Progenitor cell of endocrine pancreas (in vitro differentiated cells): ENCODE results near the gene WDR7. TPM values are rescaled to one million over a fixed set of nuclear protein-coding genes. Genes with fewer than 3 reads are reported as not detected.

ENCODE experiments used
- DNase-seq: peaks from one replicate; pipeline ENCODE4 v3.0.0; 2021; ENCODE audit warnings: low spot score; ENCODE audit not compliant: unreplicated experiment
- H3K27ac Mint-ChIP-seq: 2 replicates; pipeline ENCODE4 v1.8.0; 2021; ENCODE audit warnings: mild to moderate bottlenecking, moderate library complexity, mixed read lengths
- H3K27me3 Mint-ChIP-seq: 2 replicates; pipeline ENCODE4 v1.8.0; 2021; ENCODE audit warnings: mixed read lengths
- H3K36me3 Mint-ChIP-seq: 2 replicates; pipeline ENCODE4 v1.8.0; 2022; ENCODE audit warnings: mixed read lengths; ENCODE audit not compliant: insufficient read depth
- H3K4me1 Mint-ChIP-seq: 2 replicates; pipeline ENCODE4 v1.8.0; 2021; ENCODE audit warnings: low read depth, mixed read lengths
- H3K4me3 Mint-ChIP-seq: 2 replicates; pipeline ENCODE4 v1.8.0; 2021; ENCODE audit warnings: low read depth, mild to moderate bottlenecking, moderate library complexity, mixed read lengths
- H3K9me3 Mint-ChIP-seq: 2 replicates; pipeline ENCODE4 v1.8.0; 2021; ENCODE audit warnings: low read depth, mixed read lengths
- total RNA-seq: library from RNA; stranded (reverse); gene quantifications from 2 replicates; pipeline ENCODE4 v1.2.1, GENCODE V29; 2021
- TF ChIP-seq, protein P1 (sequence below): fragments of 200-600 bp; sonication (generic); IDR thresholded peaks from one replicate; pipeline ENCODE4 v1.5.0; 2021; ENCODE audit warnings: antibody characterized with exemption, mild to moderate bottlenecking; ENCODE audit not compliant: unreplicated experiment

WDR7 gene
- total RNA-seq, 1 donor from 2014 or later: 23.2 TPM

DNA sequence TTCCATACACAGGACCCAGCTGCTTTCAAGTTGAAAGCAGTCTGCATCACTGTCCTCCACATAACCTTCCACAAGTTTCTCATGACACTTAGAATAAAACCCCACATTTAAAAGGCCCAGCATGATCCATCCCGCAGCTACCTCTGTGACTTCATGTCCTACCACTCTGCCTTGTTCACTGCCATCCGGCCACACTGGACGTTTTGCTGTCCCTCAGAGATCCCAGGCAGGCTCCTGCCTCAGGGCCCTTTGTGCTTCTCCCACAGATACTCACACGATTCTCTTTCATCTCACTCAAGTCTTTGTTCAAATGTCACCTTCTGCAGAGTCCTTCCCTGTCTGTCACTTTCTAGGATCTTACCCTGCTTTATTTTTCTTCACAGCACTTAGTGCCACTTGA is 262.8 kb downstream of the WDR7 start:
- Mint-ChIP-seq H3K36me3 (no peaks in the 10 kb centered on the region), H3K27ac (no peak overlapping the region), H3K4me3 (no peak overlapping the region), H3K9me3 (no peaks in the 10 kb centered on the region), H3K4me1 (peaks cover 37% of the 10 kb centered on the region), H3K27me3 (no peaks in the 10 kb centered on the region)
- TF ChIP-seq, protein P1, sequence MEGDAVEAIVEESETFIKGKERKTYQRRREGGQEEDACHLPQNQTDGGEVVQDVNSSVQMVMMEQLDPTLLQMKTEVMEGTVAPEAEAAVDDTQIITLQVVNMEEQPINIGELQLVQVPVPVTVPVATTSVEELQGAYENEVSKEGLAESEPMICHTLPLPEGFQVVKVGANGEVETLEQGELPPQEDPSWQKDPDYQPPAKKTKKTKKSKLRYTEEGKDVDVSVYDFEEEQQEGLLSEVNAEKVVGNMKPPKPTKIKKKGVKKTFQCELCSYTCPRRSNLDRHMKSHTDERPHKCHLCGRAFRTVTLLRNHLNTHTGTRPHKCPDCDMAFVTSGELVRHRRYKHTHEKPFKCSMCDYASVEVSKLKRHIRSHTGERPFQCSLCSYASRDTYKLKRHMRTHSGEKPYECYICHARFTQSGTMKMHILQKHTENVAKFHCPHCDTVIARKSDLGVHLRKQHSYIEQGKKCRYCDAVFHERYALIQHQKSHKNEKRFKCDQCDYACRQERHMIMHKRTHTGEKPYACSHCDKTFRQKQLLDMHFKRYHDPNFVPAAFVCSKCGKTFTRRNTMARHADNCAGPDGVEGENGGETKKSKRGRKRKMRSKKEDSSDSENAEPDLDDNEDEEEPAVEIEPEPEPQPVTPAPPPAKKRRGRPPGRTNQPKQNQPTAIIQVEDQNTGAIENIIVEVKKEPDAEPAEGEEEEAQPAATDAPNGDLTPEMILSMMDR: no peak
- DNase-seq: no peak

DNA sequence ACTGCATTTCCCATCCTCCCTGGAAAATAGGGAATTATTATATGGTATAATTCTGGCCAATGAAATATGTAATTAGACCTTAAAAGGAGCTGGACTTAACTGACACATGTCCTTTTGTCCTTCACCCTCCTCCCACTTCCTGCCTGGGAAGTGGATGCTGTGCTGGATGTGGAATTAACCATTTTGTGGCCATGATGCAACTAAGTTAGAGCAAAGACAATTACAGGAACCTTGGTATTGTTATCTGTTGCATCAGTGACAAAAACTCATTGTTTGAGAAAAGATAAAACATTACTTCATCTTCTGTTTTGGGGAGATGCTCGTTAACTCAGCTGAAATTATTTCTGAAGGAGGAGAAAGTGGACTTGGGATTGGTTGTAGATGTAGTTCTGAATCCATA is 268.0 kb downstream of the WDR7 start:
- H3K4me3 Mint-ChIP-seq: no peak overlapping the region

DNA sequence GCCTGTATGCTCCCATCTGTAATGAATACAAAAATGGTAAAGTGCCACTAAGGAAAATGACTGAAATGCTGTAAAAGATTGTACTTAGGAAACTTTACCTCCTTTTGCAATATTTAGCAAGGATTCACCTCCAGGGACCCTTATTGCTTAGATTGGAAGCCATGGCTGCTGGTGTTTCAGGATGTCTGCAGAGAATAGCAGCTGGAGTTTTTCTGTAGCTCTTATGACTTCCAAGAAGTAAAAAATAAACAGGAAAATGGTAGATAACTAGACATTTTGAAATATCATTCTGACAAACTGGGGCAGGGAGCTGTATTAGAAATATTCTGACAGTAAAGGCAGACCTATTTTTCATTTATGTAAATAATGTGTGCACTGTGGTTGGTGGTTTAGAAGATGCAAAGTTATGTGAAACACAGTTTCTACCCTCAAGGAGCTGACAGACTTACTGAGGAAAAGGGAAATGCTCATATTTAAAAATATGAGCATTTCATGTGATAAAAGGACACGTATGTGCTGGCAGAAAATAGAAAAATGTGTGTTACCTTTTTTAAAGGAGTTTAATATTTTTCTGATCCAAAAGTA is 270.8 kb downstream of the WDR7 start:
- TF ChIP-seq, protein P1: no peak
- no peak overlapping the region for H3K27ac Mint-ChIP-seq
- no peak overlapping the region for H3K4me3 Mint-ChIP-seq
- DNase-seq: no peak
- no peaks in the 10 kb centered on the region for H3K9me3 Mint-ChIP-seq
- no peaks in the 10 kb centered on the region for H3K27me3 Mint-ChIP-seq
- H3K36me3 Mint-ChIP-seq: no peaks in the 10 kb centered on the region
- peaks cover 5% of the 10 kb centered on the region for H3K4me1 Mint-ChIP-seq

More for the DNA sequence above, 268.0 kb downstream of the WDR7 start:
- Mint-ChIP-seq H3K27me3 (no peaks in the 10 kb centered on the region), H3K4me1 (peaks cover 8% of the 10 kb centered on the region), H3K36me3 (no peaks in the 10 kb centered on the region), H3K27ac (no peak overlapping the region), H3K9me3 (no peaks in the 10 kb centered on the region)
- DNase-seq: no peak
- TF ChIP-seq, protein P1: no peak

DNA sequence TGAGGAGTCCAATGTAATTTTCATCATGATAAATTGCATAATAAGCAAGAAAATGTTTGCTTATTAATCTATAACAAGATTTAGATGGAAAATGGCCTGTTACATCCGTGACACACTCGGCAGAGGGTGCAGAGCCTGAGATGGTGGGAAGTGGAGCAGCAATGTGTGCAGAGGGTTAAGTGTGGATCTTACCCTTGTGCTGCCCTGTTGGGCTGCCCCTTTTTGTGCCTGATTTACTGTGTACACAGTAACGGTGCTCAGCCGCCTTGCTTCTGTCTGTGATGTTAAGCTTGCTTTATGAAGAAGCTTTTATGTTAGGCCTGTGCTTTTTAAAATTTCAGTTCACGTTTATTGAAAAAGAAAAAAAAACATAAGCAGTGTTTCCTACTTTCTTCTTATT is 275.6 kb downstream of the WDR7 start:
- no peak for DNase-seq
- no peak overlapping the region for H3K4me3 Mint-ChIP-seq
- no peak overlapping the region for H3K27ac Mint-ChIP-seq
- no peaks in the 10 kb centered on the region for H3K27me3 Mint-ChIP-seq
- no peaks in the 10 kb centered on the region for H3K36me3 Mint-ChIP-seq
- no peaks in the 10 kb centered on the region for H3K9me3 Mint-ChIP-seq
- TF ChIP-seq, protein P1: no peak
- peaks cover 2% of the 10 kb centered on the region for H3K4me1 Mint-ChIP-seq

GRCh38 chr18:56927786-56928185 is 276.6 kb downstream of the WDR7 start:
- Mint-ChIP-seq H3K36me3 (no peaks in the 10 kb centered on the region), H3K27ac (no peak overlapping the region), H3K4me3 (no peak overlapping the region), H3K4me1 (peaks cover 2% of the 10 kb centered on the region), H3K9me3 (no peaks in the 10 kb centered on the region), H3K27me3 (no peaks in the 10 kb centered on the region)
- TF ChIP-seq, protein P1: no peak
- no peak for DNase-seq
